Neutrophil (primary cell): ENCODE results near the gene CAV2.

Source experiments
- H3K27ac ChIP-seq: fragments of 200-600 bp; sonication (generic); 2 replicates; pipeline ENCODE4 v1.5.1; 2016; ENCODE audit warnings: mild to moderate bottlenecking, moderate library complexity
- H3K27me3 ChIP-seq: fragments of 200-600 bp; sonication (generic); 2 replicates; pipeline ENCODE4 v1.6.0; 2016; ENCODE audit warnings: mild to moderate bottlenecking
- H3K36me3 ChIP-seq: fragments of 200-600 bp; sonication (generic); 2 replicates; pipeline ENCODE4 v1.5.1; 2017
- H3K4me1 ChIP-seq, 2 experiments: fragments of 200-600 bp in 1 of 2; sonication (generic) in 1 of 2; 1 replicate in 1 of 2; 2 replicates in 1 of 2; pipeline versions ENCODE4 v1.5.1 to v1.6.1; 2013 to 2016; ENCODE audit warnings: low read depth in 1 of 2, low read length in 1 of 2, mild to moderate bottlenecking in 1 of 2, moderate library complexity in 1 of 2; ENCODE audit not compliant: control insufficient read depth in 1 of 2, insufficient read depth in 1 of 2
- H3K4me3 ChIP-seq, 2 experiments: fragments of 200-600 bp in 1 of 2; sonication (generic) in 1 of 2; 1 replicate in 1 of 2; 2 replicates in 1 of 2; pipeline ENCODE4 v1.5.1; 2013 to 2016; ENCODE audit warnings: low read depth in 1 of 2, low read length in 1 of 2, mild to moderate bottlenecking in 1 of 2, moderate library complexity in 1 of 2
- H3K9me3 ChIP-seq: fragments of 200-600 bp; sonication (generic); 2 replicates; pipeline ENCODE4 v1.5.1; 2016
- TF ChIP-seq, protein P1 (sequence below): fragments of 200-600 bp; sonication (generic); IDR thresholded peaks from 2 replicates; pipeline ENCODE4 v1.5.1; 2016; ENCODE audit warnings: antibody characterized with exemption

The CAV2 gene

DNA sequence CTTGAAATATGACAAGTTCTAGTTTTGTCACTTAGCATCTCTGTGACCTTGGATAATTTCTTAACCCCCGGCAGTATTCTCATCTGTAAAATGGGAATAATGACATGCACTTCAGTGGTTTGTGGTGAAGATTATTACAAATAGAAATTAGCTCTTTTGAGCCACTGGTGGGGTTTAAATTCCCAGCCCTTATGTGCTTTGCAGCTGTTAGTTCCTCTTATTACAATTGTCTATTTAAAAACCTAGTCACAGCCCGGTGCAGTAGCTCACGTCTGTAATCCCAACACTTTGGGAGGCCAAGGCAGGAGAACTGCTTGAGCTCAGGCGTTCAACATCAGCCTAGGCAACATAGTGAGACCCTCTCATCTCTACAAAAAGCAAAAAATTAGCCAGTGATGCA, 55.4 kb downstream of the CAV2 start:
- Histone ChIP-seq H3K4me3 (no peak overlapping the region), H3K27ac (no peak overlapping the region), H3K27me3 (peaks cover 20% of the 10 kb centered on the region), H3K9me3 (no peaks in the 10 kb centered on the region), H3K4me1 (no peaks in the 10 kb centered on the region), H3K36me3 (no peaks in the 10 kb centered on the region)
- TF ChIP-seq, protein P1, sequence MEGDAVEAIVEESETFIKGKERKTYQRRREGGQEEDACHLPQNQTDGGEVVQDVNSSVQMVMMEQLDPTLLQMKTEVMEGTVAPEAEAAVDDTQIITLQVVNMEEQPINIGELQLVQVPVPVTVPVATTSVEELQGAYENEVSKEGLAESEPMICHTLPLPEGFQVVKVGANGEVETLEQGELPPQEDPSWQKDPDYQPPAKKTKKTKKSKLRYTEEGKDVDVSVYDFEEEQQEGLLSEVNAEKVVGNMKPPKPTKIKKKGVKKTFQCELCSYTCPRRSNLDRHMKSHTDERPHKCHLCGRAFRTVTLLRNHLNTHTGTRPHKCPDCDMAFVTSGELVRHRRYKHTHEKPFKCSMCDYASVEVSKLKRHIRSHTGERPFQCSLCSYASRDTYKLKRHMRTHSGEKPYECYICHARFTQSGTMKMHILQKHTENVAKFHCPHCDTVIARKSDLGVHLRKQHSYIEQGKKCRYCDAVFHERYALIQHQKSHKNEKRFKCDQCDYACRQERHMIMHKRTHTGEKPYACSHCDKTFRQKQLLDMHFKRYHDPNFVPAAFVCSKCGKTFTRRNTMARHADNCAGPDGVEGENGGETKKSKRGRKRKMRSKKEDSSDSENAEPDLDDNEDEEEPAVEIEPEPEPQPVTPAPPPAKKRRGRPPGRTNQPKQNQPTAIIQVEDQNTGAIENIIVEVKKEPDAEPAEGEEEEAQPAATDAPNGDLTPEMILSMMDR, result no peak

DNA sequence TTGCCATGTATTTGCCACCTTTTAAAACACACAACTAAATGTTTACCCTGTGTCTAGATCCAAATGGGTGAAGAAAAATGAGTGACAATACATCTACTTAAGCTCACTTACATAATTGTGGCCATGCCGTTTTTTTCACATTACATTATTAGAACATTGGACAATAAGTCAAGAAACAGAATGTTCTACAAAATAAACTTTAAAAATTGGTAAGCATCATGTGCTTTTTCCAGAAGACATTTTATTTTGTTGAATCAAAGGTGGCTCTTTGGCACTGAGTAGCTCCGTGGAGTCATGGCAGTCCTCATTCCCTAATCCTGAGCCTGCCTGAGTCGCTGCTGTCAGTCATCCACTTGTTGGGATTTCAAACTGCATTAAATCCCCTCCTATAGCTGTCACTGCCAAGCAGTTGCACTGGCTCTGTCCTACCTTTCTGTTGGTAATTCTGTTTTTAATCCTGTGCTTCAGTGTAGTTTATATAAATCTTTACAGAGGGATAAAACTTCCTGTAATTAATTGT, 57.6 kb downstream of the CAV2 start:
- Histone ChIP-seq H3K9me3 (no peaks in the 10 kb centered on the region), H3K36me3 (no peaks in the 10 kb centered on the region)

DNA sequence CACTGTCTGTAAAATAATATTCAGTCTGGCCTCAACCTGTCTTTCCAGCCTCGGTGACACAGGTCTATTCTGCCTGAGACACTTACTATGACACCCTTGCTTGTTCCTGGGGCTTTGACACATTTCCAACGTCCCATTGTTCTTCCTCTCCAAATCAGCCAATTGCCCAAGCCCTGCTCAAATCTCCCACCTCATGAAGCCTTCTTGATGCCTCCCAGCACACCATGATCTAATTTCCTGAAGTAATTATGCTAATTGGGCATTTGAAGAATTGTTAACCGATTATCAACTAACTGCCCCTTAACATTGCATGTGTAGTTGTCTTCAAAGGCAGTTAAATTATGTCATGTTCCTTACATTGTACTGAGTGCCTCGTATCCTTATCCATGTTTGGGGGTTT, 58.4 kb downstream of the CAV2 start:
- TF ChIP-seq, protein P1, result no peak
- Histone ChIP-seq H3K4me1 (no peaks in the 10 kb centered on the region), H3K9me3 (peaks cover 3% of the 10 kb centered on the region), H3K27me3 (peaks cover 20% of the 10 kb centered on the region), H3K4me3 (no peak overlapping the region), H3K36me3 (no peaks in the 10 kb centered on the region), H3K27ac (no peak overlapping the region)

More for the DNA sequence above, 57.6 kb downstream of the CAV2 start:
- TF ChIP-seq, protein P1, result no peak
- peaks cover 20% of the 10 kb centered on the region for H3K27me3 ChIP-seq
- H3K4me1 ChIP-seq, result no peaks in the 10 kb centered on the region
- H3K27ac ChIP-seq, result no peak overlapping the region
- no peak overlapping the region for H3K4me3 ChIP-seq
